GM12892 (cell line): ENCODE results near the gene TMPRSS5.
"Not testable (repeated sequence)": the region's sequence is repeated elsewhere in the genome, so short reads cannot be mapped to it uniquely, and the experiment has no call there.

Experiments
- DNase-seq: peaks from one replicate; pipeline ENCODE4 v3.0.0; 2011; ENCODE audit not compliant: insufficient read length
- FAIRE-seq: peaks from 2 replicates; lab custom pipeline; 2011; peaks lifted over from hg19 to GRCh38; lab: Jason Lieb, UNC
- POLR2A ChIP-seq: IDR thresholded peaks from 2 replicates; pipeline ENCODE4 v1.6.1; 2011; ENCODE audit warnings: low read depth, low read length, control low read depth
- POLR2AphosphoS5 ChIP-seq: IDR thresholded peaks from 2 replicates; pipeline ENCODE4 v1.6.1; 2011; ENCODE audit warnings: low read depth, low read length, control low read depth
- TAF1 ChIP-seq: IDR thresholded peaks from 2 replicates; pipeline ENCODE4 v1.6.1; 2011; ENCODE audit warnings: low read depth, mild to moderate bottlenecking, control low read depth, low read length, borderline replicate concordance

TMPRSS5 gene

GRCh38 chr11:113722934-113723333 is 16.8 kb upstream of the TMPRSS5 start:
- FAIRE-seq = no peak
- DNase-seq = no peak
- TF ChIP-seq POLR2A (no peak), POLR2AphosphoS5 (no peak), TAF1 (no peak)

- DNase-seq (no peak), FAIRE-seq (no peak)
- no peak for TF ChIP-seq POLR2A
- no peak for TF ChIP-seq TAF1
- TF ChIP-seq POLR2AphosphoS5 = no peak
Observed at GRCh38 chr11:113722221-113722620, 16.1 kb upstream of the TMPRSS5 start.

GRCh38 chr11:113721462-113722066 is 15.5 kb upstream of the TMPRSS5 start:
- FAIRE-seq (no peak), DNase-seq (no peak)
- TF ChIP-seq POLR2AphosphoS5 (no peak), TAF1 (no peak), POLR2A (no peak)

- DNase-seq, FAIRE-seq: not testable (repeated sequence)
Observed at GRCh38 chr11:113720478-113720877, 14.4 kb upstream of the TMPRSS5 start.

- no peak for FAIRE-seq
- no peak for DNase-seq
- TF ChIP-seq POLR2AphosphoS5 (no peak), POLR2A (no peak), TAF1 (no peak)
Observed at GRCh38 chr11:113715882-113716625, 9.9 kb upstream of the TMPRSS5 start.

GRCh38 chr11:113715273-113715672 is 9.2 kb upstream of the TMPRSS5 start:
- FAIRE-seq = no peak
- no peak for DNase-seq
- no peak for TF ChIP-seq TAF1
- TF ChIP-seq POLR2A = no peak
- no peak for TF ChIP-seq POLR2AphosphoS5

GRCh38 chr11:113710989-113711388 is 4.9 kb upstream of the TMPRSS5 start:
- FAIRE-seq (no peak), DNase-seq (no peak)
- TF ChIP-seq POLR2AphosphoS5 (no peak), POLR2A (no peak), TAF1 (no peak)

GRCh38 chr11:113703551-113703950 is 2.6 kb downstream of the TMPRSS5 start:
- FAIRE-seq, DNase-seq: not testable (repeated sequence)

- DNase-seq (no peak), FAIRE-seq (no peak)
- TF ChIP-seq TAF1 = no peak
- TF ChIP-seq POLR2AphosphoS5 = no peak
- no peak for TF ChIP-seq POLR2A
Observed at GRCh38 chr11:113701491-113701890, 4.6 kb downstream of the TMPRSS5 start.

GRCh38 chr11:113698515-113698914 is 7.6 kb downstream of the TMPRSS5 start:
- DNase-seq = no peak
- no peak for TF ChIP-seq POLR2A
- TF ChIP-seq POLR2AphosphoS5 = no peak
- TF ChIP-seq TAF1 = no peak
- FAIRE-seq = no peak

- TF ChIP-seq POLR2AphosphoS5 (no peak), TAF1 (no peak), POLR2A (no peak)
- FAIRE-seq (no peak), DNase-seq (no peak)
Observed at GRCh38 chr11:113697756-113698407, 8.2 kb downstream of the TMPRSS5 start.

- TF ChIP-seq POLR2AphosphoS5 = no peak
- TF ChIP-seq POLR2A = no peak
- TF ChIP-seq TAF1 = no peak
- no peak for DNase-seq
- no peak for FAIRE-seq
Observed at GRCh38 chr11:113697111-113697510, 9.0 kb downstream of the TMPRSS5 start.

GRCh38 chr11:113695207-113695606 is 10.9 kb downstream of the TMPRSS5 start:
- TF ChIP-seq POLR2AphosphoS5 = no peak
- TF ChIP-seq POLR2A = no peak
- TF ChIP-seq TAF1 = no peak
- FAIRE-seq = no peak
- DNase-seq = no peak
